GM19035 (cell line): ENCODE data around the gene SOS1.

Source experiments
- ATAC-seq: cut with Tn5 transposase; IDR thresholded peaks from one replicate; pipeline ENCODE4 v1.9.1; 2021; ENCODE audit not compliant: unreplicated experiment

SOS1 gene

GRCh38 chr2:38935568-38936172 is 185.2 kb downstream of the SOS1 start:
- no peak for ATAC-seq

DNA sequence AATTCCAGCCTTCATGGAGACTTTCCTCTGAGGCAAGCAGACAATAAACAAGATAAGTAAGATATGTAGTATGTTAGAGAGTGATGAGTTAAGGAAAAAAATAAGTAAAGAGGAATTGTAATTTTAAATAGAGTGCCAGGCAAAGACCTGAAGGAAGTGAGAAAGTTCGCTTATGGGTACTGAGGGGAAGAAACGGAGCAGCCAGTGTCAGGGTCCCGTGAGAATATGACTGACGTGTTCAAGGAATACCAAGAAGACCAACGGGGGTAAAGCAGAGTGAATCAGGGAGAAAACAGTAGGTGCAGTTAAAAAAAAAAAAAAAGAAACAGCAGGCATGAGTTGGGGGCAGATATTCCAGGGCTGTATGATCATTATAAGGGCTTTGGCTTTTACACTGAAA is 186.1 kb downstream of the SOS1 start:
- ATAC-seq: no peak

- no peak for ATAC-seq
Observed at GRCh38 chr2:38933653-38934052, 187.2 kb downstream of the SOS1 start.

DNA sequence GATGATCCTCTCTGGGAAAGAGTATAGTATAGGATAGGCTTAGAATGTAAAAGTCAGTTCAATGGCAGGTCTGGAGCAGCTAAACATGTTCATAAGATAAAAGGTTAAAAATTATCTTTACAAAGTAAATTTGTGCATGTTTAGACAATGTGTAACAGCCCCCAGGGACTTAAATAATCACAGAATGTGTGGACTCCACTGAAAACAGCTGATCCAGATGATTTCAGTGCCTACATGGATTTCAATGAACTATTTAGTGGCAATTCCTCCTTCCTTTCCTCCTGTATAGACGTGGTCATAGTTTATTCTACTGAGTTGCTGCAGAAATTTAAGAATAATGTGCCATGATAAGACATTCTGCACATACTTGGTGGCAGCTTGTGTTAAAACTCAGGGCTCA is 188.3 kb downstream of the SOS1 start:
- no peak for ATAC-seq
